GM21825 (cell line): Measurements from ENCODE around the gene RFXANK.

ENCODE experiments used
- ATAC-seq: cut with Tn5 transposase; IDR thresholded peaks from one replicate; pipeline ENCODE4 v1.9.1; 2021; ENCODE audit warnings: mild to moderate bottlenecking, moderate library complexity; ENCODE audit not compliant: unreplicated experiment

Gene RFXANK

DNA sequence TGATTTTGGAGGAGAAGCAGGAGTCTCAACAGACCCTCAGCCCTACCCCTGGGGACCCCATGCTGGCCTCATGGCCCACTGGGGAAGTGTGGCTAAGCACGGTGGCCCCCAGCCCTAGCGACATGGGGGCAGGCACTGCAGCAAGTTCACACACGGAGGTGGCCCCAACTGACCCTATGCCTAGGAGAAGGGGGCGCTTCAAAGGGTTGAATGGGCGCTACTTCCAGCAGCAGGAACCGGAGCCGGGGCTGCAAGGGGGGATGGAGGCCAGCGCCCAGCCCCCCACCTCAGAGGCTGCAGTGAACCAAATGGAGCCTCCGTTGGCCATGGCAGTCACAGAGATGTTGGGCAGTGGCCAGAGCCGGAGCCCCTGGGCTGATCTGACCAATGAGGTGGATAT, 34.6 kb downstream of the RFXANK start:
- ATAC-seq = no peak

GRCh38 chr19:19227217-19227616, 35.2 kb downstream of the RFXANK start:
- ATAC-seq = no peak

DNA sequence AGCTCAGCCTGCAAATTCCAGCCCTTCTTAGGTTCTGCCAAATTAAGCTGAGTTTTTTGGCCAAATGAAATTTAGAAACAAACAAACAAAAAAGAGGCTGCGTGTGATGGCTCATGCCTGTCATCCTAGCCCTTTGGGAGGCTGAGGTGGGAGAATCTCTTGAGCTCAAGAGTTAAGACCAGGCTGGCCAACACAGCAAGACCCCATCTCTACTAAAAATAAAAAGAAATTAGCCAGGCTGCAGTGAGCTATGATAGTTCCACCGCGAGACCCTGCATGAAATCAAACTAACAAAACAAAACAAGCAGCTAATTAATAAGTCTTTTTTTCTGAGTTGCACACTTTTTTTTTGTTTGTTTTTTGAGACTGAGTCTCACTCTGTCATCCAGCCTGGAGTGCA, 37.6 kb downstream of the RFXANK start:
- no peak for ATAC-seq

GRCh38 chr19:19230999-19231398, 38.9 kb downstream of the RFXANK start:
- ATAC-seq = no peak

- no peak for ATAC-seq
Observed at GRCh38 chr19:19232261-19232721, 40.2 kb downstream of the RFXANK start.

GRCh38 chr19:19234220-19234816, 42.3 kb downstream of the RFXANK start:
- no peak for ATAC-seq

DNA sequence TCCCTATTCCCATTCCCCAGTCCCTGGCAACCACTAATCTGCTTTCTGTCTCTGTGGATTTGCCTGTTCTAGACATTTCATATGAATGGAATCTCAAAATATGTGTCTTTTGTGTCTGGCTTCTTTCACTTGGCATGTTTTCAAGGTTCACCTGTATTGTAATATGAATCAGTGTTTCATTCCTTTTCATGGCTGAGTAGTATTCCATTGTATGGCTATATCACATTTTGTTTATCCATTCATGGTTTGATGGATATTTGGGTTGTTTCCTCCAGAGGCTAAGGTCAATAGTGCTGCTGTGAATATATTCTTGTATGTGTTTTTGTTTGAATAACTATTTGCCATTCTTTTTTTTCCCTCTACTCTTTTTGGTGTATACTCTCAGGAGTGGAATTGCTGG, 44.1 kb downstream of the RFXANK start:
- ATAC-seq = no peak

- ATAC-seq = no peak
Observed at GRCh38 chr19:19238126-19238894, 46.3 kb downstream of the RFXANK start.

GRCh38 chr19:19239675-19240074, 47.6 kb downstream of the RFXANK start:
- no peak for ATAC-seq

GRCh38 chr19:19240476-19240875, 48.4 kb downstream of the RFXANK start:
- no peak for ATAC-seq

GRCh38 chr19:19250196-19250801, 58.2 kb downstream of the RFXANK start:
- no peak for ATAC-seq
